GM12878 (cell line): Measurements from ENCODE around the gene CXCL12. TPM values are rescaled to one million over a fixed set of nuclear protein-coding genes. Genes with fewer than 3 reads are reported as not detected.

Experiments used
- ATAC-seq: fragments of 200-7000 bp; cut with Tn5 transposase; 3 replicates; pipeline ENCODE4 v1.9.1; 2020; ENCODE audit warnings: mild to moderate bottlenecking, moderate library complexity
- BruUV-seq: library from RNA; stranded (reverse); fragments of 400-500 nt; replicated peaks from 2 replicates; lab custom pipeline; 2021; lab: Mats Ljungman, UMichigan
- CTCF ChIA-PET: fragments of 300-600 bp; sonication (Branson Sonifier 250); formaldehyde crosslinking; extraction: SDS; loops from one replicate; lab custom pipeline; 2021; ENCODE audit warnings: inconsistent platforms; lab: Yijun Ruan, JAX
- POLR2A ChIA-PET: fragments of 350-600 bp; formaldehyde crosslinking; extraction: SDS; loops from one replicate; lab custom pipeline; 2021; ENCODE audit warnings: inconsistent platforms; lab: Charles Lee
- RAD21 ChIA-PET: fragments of 300-600 bp; sonication (Branson Sonifier 250); formaldehyde crosslinking; loops from one replicate; lab custom pipeline; 2023; ENCODE audit warnings: antibody characterized with exemption; ENCODE audit not compliant: unreplicated experiment; lab: Charles Lee
- SMC1A ChIA-PET: fragments of 300-600 bp; sonication (Branson Sonifier 250); formaldehyde crosslinking; loops from one replicate; lab custom pipeline; 2023; ENCODE audit not compliant: unreplicated experiment, uncharacterized antibody; lab: Charles Lee
- DNase-seq: peaks from one replicate; pipeline ENCODE4 v3.0.0-alpha.2; 2011; ENCODE audit warnings: low read depth, low spot score
- FAIRE-seq: peaks from 3 replicates; lab custom pipeline; 2011; peaks lifted over from hg19 to GRCh38; lab: Jason Lieb, UNC
- H2AFZ ChIP-seq: 2 replicates; pipeline ENCODE4 v1.6.0; 2011; ENCODE audit warnings: low read depth, low read length, control low read depth; ENCODE audit not compliant: control insufficient read depth
- H3K27ac ChIP-seq: 2 replicates; pipeline ENCODE4 v1.5.1; 2011; ENCODE audit warnings: control low read depth; ENCODE audit not compliant: control insufficient read depth, insufficient read depth
- H3K27me3 ChIP-seq, 2 experiments: replicated peaks in 1 of 2; 2 replicates each; pipeline versions ENCODE4 v1.6.0 to v1.6.1; 2011; ENCODE audit warnings: low read length in 1 of 2; ENCODE audit not compliant: control insufficient read depth in 2 of 2, insufficient read depth in 2 of 2
- H3K36me3 ChIP-seq, 2 experiments: 2 replicates each; pipeline ENCODE4 v1.5.1; 2011; ENCODE audit warnings: low read length in 1 of 2; ENCODE audit not compliant: control insufficient read depth in 2 of 2, insufficient read depth in 2 of 2
- H3K4me1 ChIP-seq: 2 replicates; pipeline ENCODE4 v1.6.1; 2011; ENCODE audit warnings: mild to moderate bottlenecking, low read length, moderate library complexity, mixed read lengths; ENCODE audit not compliant: control insufficient read depth, insufficient read depth
- H3K4me2 ChIP-seq: 2 replicates; pipeline ENCODE4 v1.6.0; 2011; ENCODE audit warnings: control low read depth; ENCODE audit not compliant: control insufficient read depth, insufficient read depth
- H3K4me3 ChIP-seq: fragments of 200-600 bp; sonication (generic); 2 replicates; pipeline ENCODE4 v1.5.1; 2016
- H3K79me2 ChIP-seq: 2 replicates; pipeline ENCODE4 v1.6.0; 2011; ENCODE audit warnings: low read length; ENCODE audit not compliant: control insufficient read depth, insufficient read depth
- H3K9ac ChIP-seq: 2 replicates; pipeline ENCODE4 v1.8.0; 2011; ENCODE audit warnings: low read length, control low read depth, mixed read lengths; ENCODE audit not compliant: control insufficient read depth, insufficient read depth
- H3K9me3 ChIP-seq: replicated peaks from 3 replicates; pipeline ENCODE4 v1.5.1; 2011; ENCODE audit warnings: mild to moderate bottlenecking, low read length; ENCODE audit not compliant: control insufficient read depth, insufficient read depth
- H4K20me1 ChIP-seq: 2 replicates; pipeline ENCODE4 v1.6.0; 2011; ENCODE audit not compliant: control insufficient read depth, insufficient read depth
- BCLAF1 ChIP-seq: fragments of 450-650 bp; IDR thresholded peaks from 2 replicates; pipeline ENCODE4 v1.6.1; 2017; ENCODE audit warnings: antibody characterized with exemption, mild to moderate bottlenecking, moderate library complexity
- BMI1 ChIP-seq: fragments of 450-650 bp; IDR thresholded peaks from 2 replicates; pipeline ENCODE4 v1.6.1; 2016; ENCODE audit warnings: mild to moderate bottlenecking, moderate library complexity, borderline replicate concordance
- CHD1 ChIP-seq: IDR thresholded peaks from 2 replicates; pipeline ENCODE4 v1.6.1; 2012; ENCODE audit warnings: low read depth, low read length, improper control_type of control experiment
- CREM ChIP-seq: IDR thresholded peaks from 2 replicates; pipeline ENCODE4 v1.6.1; 2014; ENCODE audit warnings: antibody characterized with exemption, low read depth
- E2F4 ChIP-seq: IDR thresholded peaks from 2 replicates; pipeline ENCODE4 v1.6.1; 2012; ENCODE audit warnings: low read depth, low read length, improper control_type of control experiment
- FOS ChIP-seq: IDR thresholded peaks from 3 replicates; pipeline ENCODE4 v1.6.1; 2011; ENCODE audit warnings: borderline replicate concordance; ENCODE audit not compliant: insufficient read length; ENCODE audit errors: extremely low read depth
- KAT2A ChIP-seq: conservative IDR thresholded peaks from 2 replicates; pipeline ENCODE4 v1.6.1; 2011; ENCODE audit warnings: low read depth, low read length; ENCODE audit not compliant: control insufficient read depth
- NFXL1 ChIP-seq: fragments of 450-650 bp; IDR thresholded peaks from 2 replicates; pipeline ENCODE4 v1.6.1; 2017; ENCODE audit warnings: antibody characterized with exemption, mild to moderate bottlenecking, borderline replicate concordance
- RAD21 ChIP-seq: IDR thresholded peaks from 2 replicates; pipeline ENCODE4 v1.6.1; 2011; ENCODE audit warnings: mild to moderate bottlenecking, low read depth, low read length, moderate library complexity; ENCODE audit not compliant: insufficient read depth
- RELB ChIP-seq: fragments of 450-650 bp; IDR thresholded peaks from 2 replicates; pipeline ENCODE4 v1.6.1; 2017; ENCODE audit warnings: low read depth, mild to moderate bottlenecking, moderate library complexity
- SIN3A ChIP-seq: IDR thresholded peaks from 2 replicates; pipeline ENCODE4 v1.6.1; 2012; ENCODE audit warnings: low read depth, low read length, improper control_type of control experiment
- SREBF2 ChIP-seq: IDR thresholded peaks from 2 replicates; pipeline ENCODE4 v1.6.1; 2012; ENCODE audit warnings: mild to moderate bottlenecking, low read length
- WGBS: methylation state at CpG from one replicate; pipeline ENCODE4 v1.1.6; 2016; ENCODE audit warnings: low lambda C conversion rate; ENCODE audit not compliant: insufficient replicate concordance, insufficient coverage; ENCODE audit errors: missing lambda C conversion rate; 5-methylcytosine and 5-hydroxymethylcytosine counted together
- in situ Hi-C: fragments of 300-500 bp; cut with MboI; formaldehyde crosslinking; loops from 9 replicates; pipeline ENCODE4 v1.14.3; 2018; ENCODE audit warnings: mixed read lengths
- intact Hi-C: fragments of 100-400 bp; cut with micrococcal nuclease; formaldehyde crosslinking; loops from one replicate; pipeline ENCODE4 v1.14.2; 2022; ENCODE audit not compliant: unreplicated experiment
- polyA plus RNA-seq, 11 experiments: library from polyadenylated mRNA; depleted of rRNA in 4 of 11; unstranded in 6 of 11; stranded (reverse) in 5 of 11; fragments of >200 nt; fragmentation: Nextera tagmentation in 4 of 11; fragmentation: Illumina TruSeq in 1 of 11; extraction: Ambion mirVana in 4 of 11; extraction: Trizol in 1 of 11; gene quantifications; 1 replicate in 1 of 11; 2 replicates in 10 of 11; pipeline versions ENCODE4 v1.2.1 to v1.2.3, GENCODE V29; 2011 to 2016; ENCODE audit warnings: inconsistent platforms in 2 of 11, missing spikeins in 2 of 11, low read depth in 1 of 11
- total RNA-seq, 4 experiments: library from RNA; depleted of rRNA in 3 of 4; stranded (reverse); fragments of >200 nt in 3 of 4; fragmentation: Illumina TruSeq in 1 of 4; extraction: Trizol in 1 of 4; gene quantifications; 2 replicates each; pipeline versions ENCODE4 v1.2.1 to v1.2.3, GENCODE V29; 2013 to 2021
- TF ChIP-seq, protein P1 (sequence below): IDR thresholded peaks from 2 replicates; pipeline ENCODE4 v1.6.1; 2012; ENCODE audit warnings: improper control_type of control experiment, low read depth, low read length; ENCODE audit not compliant: insufficient replicate concordance

CXCL12 gene
- total and polyA plus RNA-seq, 10 of the 15 experiments (the other 5 are each of a cell fraction or from before 2014, with no cell fraction given): 0.03 to 4.5 (median 0.53) TPM

DNA sequence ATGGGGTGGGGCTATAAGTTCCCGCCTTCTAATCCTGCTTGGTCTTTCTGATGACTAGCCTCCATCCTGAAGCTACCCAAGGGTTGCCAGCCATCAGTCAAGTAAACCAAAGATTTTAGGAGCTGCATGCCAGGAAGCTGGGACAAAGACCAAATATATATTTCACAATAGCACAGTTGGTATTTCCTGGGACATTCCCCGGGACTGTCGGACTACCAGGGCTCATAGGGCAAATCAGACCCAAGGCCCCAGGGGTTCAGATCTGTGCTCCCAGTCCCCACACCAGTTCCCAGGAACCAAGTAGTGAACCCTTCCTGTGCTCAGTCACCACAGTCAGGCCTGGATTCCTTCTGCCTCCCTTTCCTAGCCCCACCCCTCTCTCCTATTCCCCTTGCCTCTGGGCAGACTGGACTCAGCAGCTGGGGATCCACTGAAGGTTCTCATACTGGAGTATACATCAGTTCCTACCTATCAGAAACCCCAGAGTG is 5.7 kb upstream of the CXCL12 start:
- Histone ChIP-seq H2AFZ (no peak overlapping the region), H3K27ac (no peak overlapping the region), H3K4me3 (no peak overlapping the region), H4K20me1 (no peaks in the 10 kb centered on the region), H3K27me3 (no peaks in the 10 kb centered on the region; a peak in 2 of 4 replicates), H3K9ac (no peak overlapping the region), H3K36me3 (no peaks in the 10 kb centered on the region), H3K4me1 (no peaks in the 10 kb centered on the region), H3K4me2 (no peak overlapping the region), H3K79me2 (no peaks in the 10 kb centered on the region), H3K9me3 (no peaks in the 10 kb centered on the region)
- BruUV-seq: no TSS peak
- in situ Hi-C loops (loop anchor here (25.0 kb wide), 1 partner anchor 472 kb away; no protein-coding TSS in a partner anchor), intact Hi-C loops (loop anchor here (10.0 kb wide), 1 partner anchor 464 kb away; no protein-coding TSS in a partner anchor)
- FAIRE-seq: no peak
- 85% methylated on average over 3 of the region's 3 CpGs for WGBS
- no peak for ATAC-seq
- POLR2A ChIA-PET: no interaction called here
- DNase-seq: no peak
- CTCF ChIA-PET: interaction anchor here (0.5 kb wide), 1 partner anchor 363 kb away, joined by 3 read pairs; no protein-coding TSS in a partner anchor
- SMC1A ChIA-PET: no interaction called here
- RAD21 ChIA-PET: no interaction called here
- TF ChIP-seq RELB (no peak), FOS (no peak), CHD1 (no peak), SIN3A (no peak), NFXL1 (no peak), RAD21 (no peak), BMI1 (no peak), CREM (no peak), E2F4 (no peak), KAT2A (no peak), BCLAF1 (no peak), SREBF2 (no peak)
- TF ChIP-seq, protein P1, sequence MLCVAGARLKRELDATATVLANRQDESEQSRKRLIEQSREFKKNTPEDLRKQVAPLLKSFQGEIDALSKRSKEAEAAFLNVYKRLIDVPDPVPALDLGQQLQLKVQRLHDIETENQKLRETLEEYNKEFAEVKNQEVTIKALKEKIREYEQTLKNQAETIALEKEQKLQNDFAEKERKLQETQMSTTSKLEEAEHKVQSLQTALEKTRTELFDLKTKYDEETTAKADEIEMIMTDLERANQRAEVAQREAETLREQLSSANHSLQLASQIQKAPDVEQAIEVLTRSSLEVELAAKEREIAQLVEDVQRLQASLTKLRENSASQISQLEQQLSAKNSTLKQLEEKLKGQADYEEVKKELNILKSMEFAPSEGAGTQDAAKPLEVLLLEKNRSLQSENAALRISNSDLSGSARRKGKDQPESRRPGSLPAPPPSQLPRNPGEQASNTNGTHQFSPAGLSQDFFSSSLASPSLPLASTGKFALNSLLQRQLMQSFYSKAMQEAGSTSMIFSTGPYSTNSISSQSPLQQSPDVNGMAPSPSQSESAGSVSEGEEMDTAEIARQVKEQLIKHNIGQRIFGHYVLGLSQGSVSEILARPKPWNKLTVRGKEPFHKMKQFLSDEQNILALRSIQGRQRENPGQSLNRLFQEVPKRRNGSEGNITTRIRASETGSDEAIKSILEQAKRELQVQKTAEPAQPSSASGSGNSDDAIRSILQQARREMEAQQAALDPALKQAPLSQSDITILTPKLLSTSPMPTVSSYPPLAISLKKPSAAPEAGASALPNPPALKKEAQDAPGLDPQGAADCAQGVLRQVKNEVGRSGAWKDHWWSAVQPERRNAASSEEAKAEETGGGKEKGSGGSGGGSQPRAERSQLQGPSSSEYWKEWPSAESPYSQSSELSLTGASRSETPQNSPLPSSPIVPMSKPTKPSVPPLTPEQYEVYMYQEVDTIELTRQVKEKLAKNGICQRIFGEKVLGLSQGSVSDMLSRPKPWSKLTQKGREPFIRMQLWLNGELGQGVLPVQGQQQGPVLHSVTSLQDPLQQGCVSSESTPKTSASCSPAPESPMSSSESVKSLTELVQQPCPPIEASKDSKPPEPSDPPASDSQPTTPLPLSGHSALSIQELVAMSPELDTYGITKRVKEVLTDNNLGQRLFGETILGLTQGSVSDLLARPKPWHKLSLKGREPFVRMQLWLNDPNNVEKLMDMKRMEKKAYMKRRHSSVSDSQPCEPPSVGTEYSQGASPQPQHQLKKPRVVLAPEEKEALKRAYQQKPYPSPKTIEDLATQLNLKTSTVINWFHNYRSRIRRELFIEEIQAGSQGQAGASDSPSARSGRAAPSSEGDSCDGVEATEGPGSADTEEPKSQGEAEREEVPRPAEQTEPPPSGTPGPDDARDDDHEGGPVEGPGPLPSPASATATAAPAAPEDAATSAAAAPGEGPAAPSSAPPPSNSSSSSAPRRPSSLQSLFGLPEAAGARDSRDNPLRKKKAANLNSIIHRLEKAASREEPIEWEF: no peak
